Cardiac fibroblast (primary cell): ENCODE measurements around the gene ADGRV1.

ENCODE experiments used
- DNase-seq, 2 donors: peaks; one replicate each; pipeline versions ENCODE4 v3.0.0 to v3.0.0-alpha.2; 2010; ENCODE audit warnings: low read depth in 2 of 2
- H3K4me3 ChIP-seq, 2 donors: replicated peaks in 1 of 2; 1 replicate in 1 of 2; 2 replicates in 1 of 2; pipeline ENCODE4 v1.5.1; 2011; ENCODE audit warnings: low read depth in 2 of 2, low read length in 2 of 2, mild to moderate bottlenecking in 2 of 2, moderate library complexity in 1 of 2
- CTCF ChIP-seq: IDR thresholded peaks from one replicate; pipeline ENCODE4 v1.5.1; 2011; ENCODE audit warnings: low read depth, mild to moderate bottlenecking, low read length, inconsistent platforms

ADGRV1 gene

GRCh38 chr5:91018712-91019371 is 460.2 kb downstream of the ADGRV1 start:
- no peak for DNase-seq
- H3K4me3 ChIP-seq, result no peak overlapping the region
- TF ChIP-seq CTCF, result no peak

DNA sequence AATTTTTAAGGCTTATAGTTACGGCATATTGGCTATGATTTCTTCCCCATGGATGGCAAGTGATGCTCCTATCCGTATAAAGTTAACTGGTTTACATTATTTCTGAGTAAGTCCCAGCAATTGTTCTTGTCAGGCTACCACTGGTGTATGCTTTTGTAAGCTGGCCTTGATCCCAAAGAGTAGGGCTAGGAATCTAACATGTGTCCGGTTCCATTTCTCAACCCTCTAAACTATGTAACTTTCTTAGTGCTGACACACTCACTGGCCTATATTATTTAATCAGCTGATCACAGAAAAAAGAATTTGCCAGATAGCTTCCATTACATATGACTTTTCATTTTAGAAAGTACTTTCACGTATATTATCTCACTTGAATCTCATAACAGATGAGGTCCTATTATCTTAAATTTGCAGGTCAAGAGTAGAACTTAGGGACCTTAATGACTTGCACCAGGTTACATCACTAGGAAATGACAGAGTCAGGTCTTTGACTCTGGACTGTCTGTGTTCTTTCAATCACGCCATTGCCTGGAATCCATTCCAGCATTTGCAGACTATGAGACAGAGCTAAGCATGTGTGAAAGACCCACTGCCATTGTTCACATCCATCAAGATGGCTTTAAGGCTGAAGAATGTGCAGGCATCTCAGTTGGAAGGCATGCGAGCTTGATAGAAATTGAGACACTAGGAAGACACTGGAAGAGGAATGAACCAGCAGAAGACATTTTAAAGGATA is 461.6 kb downstream of the ADGRV1 start:
- no peak overlapping the region for H3K4me3 ChIP-seq

GRCh38 chr5:91022518-91022917 is 463.9 kb downstream of the ADGRV1 start:
- DNase-seq, result no peak
- no peak for TF ChIP-seq CTCF
- no peak overlapping the region for H3K4me3 ChIP-seq

More for the DNA sequence above, 461.6 kb downstream of the ADGRV1 start:
- no peak for TF ChIP-seq CTCF
- peak; percentile 36 to 88 for DNase-seq

DNA sequence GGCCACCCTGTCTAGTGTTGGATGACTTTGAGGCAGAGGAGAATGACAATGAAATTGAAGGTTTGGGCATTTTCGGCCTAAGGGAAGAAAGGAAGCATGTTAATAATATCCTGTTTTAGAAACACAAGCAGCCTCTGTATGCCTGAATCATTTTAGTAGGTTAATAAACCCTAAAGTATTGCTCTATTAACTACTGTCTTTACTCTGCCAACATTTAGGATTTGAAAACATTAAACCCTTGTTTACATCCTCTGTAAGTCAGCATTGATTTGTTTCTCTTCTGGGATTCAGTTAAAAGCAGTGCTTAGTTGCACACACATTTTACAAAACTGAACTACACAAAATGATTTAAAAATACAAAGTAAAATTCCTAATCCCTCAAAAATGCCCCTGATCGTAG is 465.6 kb downstream of the ADGRV1 start:
- no peak overlapping the region for H3K4me3 ChIP-seq

DNA sequence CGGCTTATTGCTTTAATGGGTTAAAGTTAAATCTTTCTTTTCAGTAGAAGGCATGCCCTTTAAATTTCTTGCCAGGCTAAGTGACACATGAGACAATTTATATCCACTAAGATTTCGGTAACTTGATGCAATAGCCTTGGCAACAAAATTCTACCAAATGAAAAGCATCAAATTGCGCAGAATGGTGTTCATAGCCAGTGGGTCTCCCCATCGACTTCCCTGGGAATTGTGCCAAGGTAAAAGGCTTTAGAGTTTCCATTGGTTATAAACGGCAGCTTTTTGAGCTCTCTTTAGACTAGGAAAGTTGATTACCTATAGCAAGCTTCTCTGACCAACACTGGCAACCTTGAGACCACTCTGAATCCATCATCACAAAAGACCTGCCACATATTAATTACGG is 466.1 kb downstream of the ADGRV1 start:
- DNase-seq, result peak in 1 of 2 donors; percentile 11
- H3K4me3 ChIP-seq, result no peak overlapping the region
- no peak for TF ChIP-seq CTCF

More for the DNA sequence above, 465.6 kb downstream of the ADGRV1 start:
- DNase-seq, result no peak
- no peak for TF ChIP-seq CTCF

DNA sequence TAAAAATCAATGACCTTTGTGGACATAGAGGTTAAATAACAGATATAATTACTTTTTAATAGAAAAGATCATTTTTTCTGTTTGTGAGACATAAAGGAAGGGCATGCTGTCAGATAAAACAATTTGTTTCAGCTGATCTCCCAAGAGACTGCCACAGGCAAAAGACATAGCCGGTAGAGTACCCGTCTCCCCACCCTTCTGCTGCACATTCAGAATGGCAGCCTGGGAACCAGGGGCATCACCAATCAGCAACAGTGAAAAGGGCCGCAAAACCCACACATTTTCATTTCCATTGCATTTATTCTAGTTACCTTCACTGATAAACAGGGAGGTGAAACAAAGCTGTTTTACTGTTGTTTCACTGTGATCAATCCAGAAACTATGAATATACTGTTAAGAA is 466.9 kb downstream of the ADGRV1 start:
- no peak for TF ChIP-seq CTCF
- DNase-seq, result no peak
- no peak overlapping the region for H3K4me3 ChIP-seq
